GM19193 (cell line): ENCODE results near the gene CFAP20DC.

Experiments used
- POLR2A ChIP-seq: IDR thresholded peaks from 4 replicates; pipeline ENCODE4 v1.6.1; 2011; ENCODE audit not compliant: insufficient read depth, insufficient read length; ENCODE audit errors: extremely low read depth

CFAP20DC gene

GRCh38 chr3:58723173-58723572 is 326.7 kb downstream of the CFAP20DC start:
- no peak for TF ChIP-seq POLR2A

DNA sequence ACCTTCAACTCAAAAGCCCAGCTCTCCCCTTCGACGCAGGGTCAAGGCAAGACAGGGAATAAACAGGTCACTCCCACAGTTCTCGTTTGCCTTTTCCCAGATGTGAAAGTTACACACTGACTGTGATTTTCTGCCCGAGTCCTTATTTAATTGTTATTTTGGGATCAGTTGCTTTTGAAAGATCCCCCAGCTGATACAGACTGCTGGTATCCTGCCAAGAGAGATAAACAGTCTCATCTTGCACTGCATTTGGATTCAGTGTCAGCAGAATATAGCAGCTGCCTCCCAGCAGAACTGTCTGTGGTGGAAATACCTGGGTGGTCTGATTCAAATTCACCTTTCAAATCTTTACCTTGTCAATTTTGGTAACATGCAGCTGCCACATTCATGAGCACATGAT is 327.3 kb downstream of the CFAP20DC start:
- TF ChIP-seq POLR2A, result no peak

DNA sequence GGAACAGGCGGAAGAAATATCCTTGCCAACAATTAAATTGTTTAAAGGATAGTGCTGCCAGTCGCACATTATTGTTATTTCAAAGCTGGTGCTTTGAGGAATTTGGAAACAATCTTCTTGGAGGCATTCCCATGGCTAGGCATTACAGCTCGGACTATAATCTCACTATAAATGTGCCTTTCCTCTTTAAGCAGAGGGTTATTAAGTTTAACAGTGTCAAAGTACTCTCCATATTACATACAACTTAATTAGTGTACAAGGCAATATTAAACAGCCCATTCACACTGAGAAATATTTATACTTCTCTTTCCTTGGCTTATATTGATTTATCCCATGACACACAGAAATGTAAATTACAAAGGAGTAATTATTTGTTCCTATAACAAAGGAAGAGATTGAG is 329.3 kb downstream of the CFAP20DC start:
- no peak for TF ChIP-seq POLR2A

DNA sequence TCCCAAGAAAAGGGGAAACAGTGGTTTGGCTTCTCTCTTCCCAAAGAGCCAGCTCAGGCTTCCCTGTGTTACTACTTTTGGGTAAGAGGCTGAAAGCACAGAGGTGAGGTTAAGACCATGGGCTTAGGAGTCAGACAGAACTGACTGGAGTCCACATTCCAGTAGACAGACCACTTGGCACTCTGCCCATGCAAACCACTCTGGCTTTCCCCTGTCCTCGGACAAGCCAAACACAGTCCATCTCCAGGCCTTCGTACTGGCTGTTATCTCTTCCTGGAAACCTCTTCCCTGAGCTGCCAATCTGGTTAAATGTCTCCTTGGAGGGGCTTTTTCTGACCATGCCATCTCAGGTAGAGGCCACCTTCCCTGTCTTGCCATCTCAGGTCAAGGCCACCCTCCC is 330.1 kb downstream of the CFAP20DC start:
- TF ChIP-seq POLR2A, result no peak

- no peak for TF ChIP-seq POLR2A
Measured at GRCh38 chr3:58713715-58714401, 336.0 kb downstream of the CFAP20DC start.

- TF ChIP-seq POLR2A, result no peak
Measured at GRCh38 chr3:58711871-58712270, 338.0 kb downstream of the CFAP20DC start.

GRCh38 chr3:58708116-58708791 is 341.6 kb downstream of the CFAP20DC start:
- no peak for TF ChIP-seq POLR2A

DNA sequence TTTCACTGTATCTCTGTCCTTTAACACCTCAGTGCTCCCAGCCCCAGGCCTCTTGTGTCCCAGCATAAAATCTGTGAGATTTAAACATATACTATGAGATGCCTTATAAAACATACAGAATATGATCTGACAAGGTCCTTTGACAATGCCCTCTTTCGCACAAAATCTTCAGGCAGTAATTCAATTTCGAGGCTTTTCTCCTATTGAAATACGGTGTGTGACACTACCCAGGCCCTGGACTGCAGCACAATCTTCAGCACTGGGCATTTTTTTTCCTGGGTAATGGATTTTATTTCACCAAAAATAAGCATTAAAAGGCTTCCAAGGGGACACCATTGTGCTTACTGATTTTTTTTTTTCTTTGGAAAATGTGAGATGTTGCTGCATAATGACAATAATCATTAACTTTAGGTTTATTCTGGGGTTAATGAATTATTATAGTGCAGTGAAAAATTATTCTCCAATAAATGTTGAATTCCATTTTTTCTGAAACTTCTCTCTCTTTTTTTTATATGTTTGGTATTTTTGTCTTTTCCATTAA is 342.4 kb downstream of the CFAP20DC start:
- TF ChIP-seq POLR2A, result no peak

DNA sequence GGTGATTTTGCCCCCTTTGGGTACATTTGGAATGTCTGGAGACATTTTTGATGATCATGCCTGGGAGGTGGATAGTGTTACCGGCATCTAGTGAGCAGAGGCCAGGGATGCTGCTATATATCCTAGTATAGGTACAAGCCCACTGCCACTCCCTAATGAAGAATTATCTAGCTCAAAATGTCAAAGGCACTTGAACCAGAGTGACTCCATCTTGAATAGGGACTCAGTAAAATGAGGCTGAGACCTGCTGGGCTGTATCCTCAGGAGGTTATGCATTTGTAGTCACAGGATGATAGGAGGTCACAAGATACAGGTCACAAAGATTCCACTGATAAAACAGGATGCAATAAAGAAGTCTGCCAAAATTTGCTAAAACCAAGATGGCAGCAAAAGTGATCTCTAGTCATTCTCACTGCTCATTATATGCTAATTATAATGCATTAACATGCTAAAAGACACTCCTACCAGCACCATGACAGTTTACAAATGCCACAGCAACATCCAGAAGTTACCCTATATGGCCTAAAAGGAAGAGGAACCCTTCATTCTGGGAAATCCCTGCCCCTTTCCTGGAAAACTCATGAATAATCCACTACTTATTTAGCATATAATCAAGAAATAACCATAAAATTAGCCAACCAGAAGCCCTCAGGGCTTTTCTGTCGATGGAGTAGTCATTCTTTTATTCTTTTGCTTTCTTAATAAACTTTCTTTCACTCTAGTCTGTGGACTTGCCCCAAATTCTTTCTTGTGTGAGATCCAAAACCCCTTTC is 343.2 kb downstream of the CFAP20DC start:
- TF ChIP-seq POLR2A, result no peak

DNA sequence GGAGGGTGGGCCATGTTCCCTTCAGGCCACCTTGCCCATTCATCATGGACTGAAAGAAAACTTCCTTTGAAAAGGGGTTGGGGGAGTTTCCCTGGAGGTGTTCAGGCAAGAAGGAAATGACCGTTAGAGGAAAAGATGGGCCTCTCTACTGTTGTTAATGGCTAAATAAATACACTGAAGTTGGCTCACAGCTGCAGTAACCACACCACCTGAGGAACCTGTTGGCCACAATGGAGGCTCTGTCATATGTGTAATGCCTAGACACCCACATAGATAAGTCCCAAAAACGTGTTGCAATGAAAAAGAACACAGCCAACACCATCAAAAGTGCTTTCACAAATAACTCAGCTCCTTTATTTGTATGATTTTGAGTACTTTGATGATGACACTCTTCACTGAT is 345.1 kb downstream of the CFAP20DC start:
- TF ChIP-seq POLR2A, result no peak

DNA sequence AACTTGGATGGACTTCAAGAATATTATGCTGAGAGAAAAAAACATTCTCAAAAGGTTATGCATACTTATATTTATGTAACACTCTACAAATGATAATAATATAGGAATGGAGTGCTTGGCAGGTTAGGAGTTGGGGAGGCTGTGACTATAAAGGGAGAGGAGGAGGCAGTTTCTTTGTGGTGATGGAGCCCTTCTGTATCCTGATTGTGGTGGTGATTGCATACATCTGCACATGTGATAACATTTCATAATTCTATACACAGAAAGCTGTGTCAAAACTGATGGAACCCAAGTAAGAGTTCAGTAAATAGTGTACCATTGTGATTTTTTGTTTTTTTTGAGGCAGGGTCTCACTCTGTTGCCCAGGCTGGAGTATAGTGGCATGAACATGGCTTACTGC is 351.6 kb downstream of the CFAP20DC start:
- TF ChIP-seq POLR2A, result no peak

DNA sequence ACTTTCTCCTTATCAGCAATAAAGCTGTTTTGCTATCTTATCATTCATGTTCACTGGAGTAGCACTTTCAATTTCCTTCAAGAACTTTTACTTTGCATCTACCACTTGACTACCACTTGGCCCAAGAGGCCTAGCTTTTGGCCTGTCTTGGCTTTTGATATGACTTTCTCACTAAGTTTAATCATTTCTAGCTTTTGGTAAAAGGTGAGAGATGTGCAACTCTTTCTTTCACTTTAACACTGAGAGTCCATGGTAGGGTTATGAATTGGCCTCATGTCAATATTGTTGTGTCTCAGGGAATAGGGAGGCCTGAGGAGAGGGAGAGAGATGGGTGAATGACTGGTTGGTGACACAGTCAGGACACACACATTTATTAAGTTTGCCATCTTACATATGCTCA is 352.3 kb downstream of the CFAP20DC start:
- TF ChIP-seq POLR2A, result no peak

DNA sequence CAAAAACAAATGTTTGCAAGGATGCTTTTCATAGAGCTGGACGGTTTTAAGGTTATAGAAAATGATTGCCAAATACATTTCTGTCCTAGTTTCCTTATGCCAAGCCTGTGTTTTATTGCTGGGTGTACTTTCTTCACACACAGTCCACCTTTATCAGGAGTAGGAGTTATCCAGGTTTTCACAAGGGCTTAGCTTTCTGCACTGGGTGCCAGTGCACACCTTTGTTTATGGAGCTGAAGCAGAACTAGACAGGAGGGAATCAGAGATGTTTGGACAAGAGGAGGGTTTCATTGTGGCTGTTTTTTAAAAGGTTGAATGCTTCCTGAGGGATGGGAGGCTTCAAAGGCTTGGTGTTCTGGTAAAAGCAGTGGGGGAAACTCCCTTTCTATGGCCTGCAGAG is 353.7 kb downstream of the CFAP20DC start:
- TF ChIP-seq POLR2A, result no peak

DNA sequence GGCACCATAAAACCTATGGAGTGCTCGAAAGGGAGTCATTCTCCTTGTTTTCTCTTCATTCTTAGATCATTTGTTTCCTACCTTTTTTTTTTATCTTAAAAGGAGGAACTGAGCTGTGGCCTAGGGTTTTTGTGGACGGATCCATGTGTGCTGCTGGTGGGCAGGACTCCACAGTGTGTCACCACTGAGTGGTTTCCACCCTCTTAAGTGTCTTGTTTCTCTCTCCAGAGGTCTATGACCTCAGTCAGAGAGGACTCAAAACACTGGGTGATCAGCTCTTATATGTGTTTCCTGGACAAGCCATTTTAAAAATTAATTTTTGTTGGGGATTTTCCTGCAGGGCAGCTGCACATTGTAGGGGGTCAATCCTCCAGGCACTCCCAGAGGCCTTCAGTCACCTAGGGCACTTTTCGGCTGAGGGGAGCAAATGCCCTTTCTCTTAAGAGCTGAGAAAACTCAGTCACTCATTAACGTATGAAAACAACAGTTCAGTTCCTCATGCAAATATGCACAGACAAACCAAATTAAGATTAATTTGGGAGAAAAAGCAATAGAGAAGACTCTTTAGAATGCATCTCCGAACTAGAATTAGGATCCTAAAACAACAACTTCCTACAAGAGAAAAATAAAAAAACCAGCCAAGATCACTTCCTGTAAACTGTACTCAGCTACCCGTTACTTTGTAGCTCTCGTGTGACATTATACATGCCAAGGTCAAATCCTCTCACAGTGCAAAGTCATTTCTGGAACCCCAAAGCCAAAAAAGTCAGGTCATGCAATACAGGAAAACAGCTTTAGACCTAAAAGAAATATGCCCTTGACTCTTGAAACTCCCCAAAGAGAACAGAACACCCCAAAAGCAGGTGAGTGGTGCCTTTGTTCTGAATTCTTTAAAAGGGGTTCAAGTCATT is 355.6 kb downstream of the CFAP20DC start:
- TF ChIP-seq POLR2A, result no peak
